GM18517 (cell line): ENCODE data around the gene HSD17B13.
"Not testable (repeated sequence)": the region's sequence is repeated elsewhere in the genome, so short reads cannot be mapped to it uniquely, and the experiment has no call there.

Experiments used
- ATAC-seq: cut with Tn5 transposase; IDR thresholded peaks from one replicate; pipeline ENCODE4 v1.9.1; 2021; ENCODE audit warnings: mild to moderate bottlenecking, moderate library complexity; ENCODE audit not compliant: unreplicated experiment

Gene HSD17B13

GRCh38 chr4:87317527-87317926, 5.2 kb downstream of the HSD17B13 start:
- ATAC-seq, result no peak

DNA sequence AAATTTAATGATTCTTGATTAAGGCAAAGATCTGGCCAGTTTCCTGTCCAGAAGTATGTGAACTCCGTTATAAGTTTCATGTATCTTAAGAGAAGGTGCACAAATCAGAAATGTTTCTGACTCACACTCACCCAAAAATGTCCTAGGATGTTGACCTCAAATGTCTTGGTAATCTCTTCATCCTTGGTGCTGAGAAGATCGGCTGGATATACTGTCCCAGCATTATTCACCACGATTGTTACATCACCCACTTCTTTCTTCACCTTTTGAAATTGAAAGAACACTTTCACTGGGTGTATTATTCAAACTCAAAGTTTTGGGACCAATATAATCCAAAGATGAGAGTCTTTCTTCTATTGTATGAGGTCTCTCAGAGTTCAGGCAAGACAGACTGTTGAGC, 5.7 kb downstream of the HSD17B13 start:
- no peak for ATAC-seq

DNA sequence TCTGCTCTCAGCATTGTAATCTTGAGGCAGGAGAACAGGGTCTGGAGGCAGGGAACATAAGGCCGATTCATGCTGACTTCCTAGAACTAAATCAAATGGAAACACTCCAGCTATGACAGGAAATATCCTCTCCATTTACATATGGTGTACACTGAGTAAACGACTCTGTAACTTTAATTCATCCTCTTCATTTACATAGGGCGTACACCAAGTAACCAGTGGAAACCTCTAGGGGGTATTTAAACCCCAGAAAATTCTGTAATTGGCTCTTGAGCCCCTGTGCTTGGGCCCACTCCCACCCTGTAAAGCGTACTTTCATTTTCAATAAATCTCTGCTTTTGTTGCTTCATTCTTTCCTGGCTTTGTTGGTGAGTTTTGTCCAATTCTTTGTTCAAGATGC, 7.7 kb downstream of the HSD17B13 start:
- not testable (repeated sequence) for ATAC-seq

DNA sequence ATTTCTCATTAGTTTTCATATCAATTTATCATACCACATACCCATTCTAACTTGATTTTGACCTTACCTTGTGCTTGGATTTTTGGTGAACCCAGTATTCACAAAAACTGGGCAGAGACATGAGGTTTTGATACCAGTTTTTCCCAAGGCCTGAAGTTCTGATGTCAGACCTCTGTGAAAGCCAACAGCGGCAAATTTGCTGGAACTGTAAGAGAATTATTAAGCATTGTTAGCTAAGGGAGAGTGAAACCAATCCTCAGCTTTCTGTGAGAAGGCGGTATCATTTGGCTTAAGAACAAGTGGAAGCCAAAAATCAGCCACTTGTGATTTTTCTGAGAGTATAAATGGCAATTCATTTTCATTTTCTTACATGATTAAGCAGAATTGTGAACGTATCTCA, 8.9 kb downstream of the HSD17B13 start:
- no peak for ATAC-seq

GRCh38 chr4:87311684-87312083, 11.0 kb downstream of the HSD17B13 start:
- ATAC-seq, result no peak

- ATAC-seq, result no peak
These were observed 11.9 kb downstream of the HSD17B13 start for GRCh38 chr4:87310691-87311335.

- no peak for ATAC-seq
These were observed 13.1 kb downstream of the HSD17B13 start for GRCh38 chr4:87309625-87310024.

DNA sequence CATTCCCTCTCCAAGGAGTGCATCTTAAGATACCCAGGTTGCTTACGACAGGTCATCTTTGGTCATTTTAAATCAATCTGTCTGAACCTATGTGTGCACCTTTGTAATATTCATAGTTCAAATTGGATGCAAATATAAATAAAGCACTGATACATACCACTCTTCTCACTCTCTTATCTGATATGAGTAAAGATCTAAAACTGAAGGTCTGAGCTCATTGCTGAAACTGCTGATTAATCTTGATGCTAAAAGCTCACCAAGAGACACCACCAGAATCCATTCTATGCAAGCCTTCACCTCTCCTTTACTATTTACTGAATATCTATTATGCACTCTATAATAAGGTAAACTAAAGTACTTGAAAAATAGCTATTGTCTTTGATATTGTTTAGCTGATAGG, 16.6 kb downstream of the HSD17B13 start:
- no peak for ATAC-seq

DNA sequence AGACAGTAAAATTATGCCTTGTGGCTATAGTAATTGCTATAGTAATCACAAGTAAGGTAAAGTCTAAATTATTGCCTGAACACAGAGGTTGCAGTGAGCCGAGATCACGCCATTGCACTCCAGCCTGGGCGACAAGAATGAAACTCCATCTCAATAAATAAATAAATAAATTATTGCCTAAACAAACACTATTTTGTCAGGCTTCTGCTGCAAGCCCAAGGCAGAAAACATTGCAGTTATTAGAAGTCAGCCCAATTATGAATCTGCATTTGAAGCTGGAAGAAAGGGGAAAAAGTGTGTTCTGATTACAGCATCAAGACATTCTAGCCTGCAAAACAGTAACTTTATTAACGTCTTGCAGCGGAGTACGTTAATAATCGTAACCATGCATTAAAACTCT, 17.1 kb downstream of the HSD17B13 start:
- no peak for ATAC-seq

DNA sequence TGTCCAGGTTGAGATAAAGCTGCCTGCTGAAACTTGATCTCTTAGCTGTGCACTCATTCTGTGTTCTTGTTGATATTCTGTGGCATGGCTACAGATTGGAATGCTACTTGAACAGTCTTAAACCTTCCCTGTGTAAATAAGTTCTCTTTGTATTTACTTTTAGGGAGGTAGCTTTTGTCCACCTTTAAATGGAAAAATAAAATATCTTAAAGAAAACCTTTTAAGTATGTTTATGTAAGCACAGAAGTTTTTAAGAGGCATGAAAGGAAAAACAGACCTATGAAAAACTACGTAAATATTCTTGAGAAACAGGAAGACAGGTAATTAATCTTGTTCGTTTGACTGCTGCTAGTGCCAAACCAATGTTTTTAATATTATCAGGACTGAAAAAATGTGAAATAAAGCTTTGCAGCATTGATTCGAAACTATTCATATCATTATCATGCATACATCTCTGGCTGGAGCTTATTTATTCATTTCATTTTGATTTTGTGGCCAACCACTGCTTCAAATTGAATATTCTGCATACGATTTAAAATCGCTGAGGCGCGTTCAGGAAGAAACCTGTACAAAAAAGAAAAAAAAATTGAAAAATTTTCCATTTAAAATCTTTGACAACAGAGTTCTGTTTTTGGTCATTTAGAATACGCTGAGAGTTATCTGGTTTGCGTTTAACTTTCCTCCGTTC, 17.8 kb downstream of the HSD17B13 start:
- no peak for ATAC-seq

DNA sequence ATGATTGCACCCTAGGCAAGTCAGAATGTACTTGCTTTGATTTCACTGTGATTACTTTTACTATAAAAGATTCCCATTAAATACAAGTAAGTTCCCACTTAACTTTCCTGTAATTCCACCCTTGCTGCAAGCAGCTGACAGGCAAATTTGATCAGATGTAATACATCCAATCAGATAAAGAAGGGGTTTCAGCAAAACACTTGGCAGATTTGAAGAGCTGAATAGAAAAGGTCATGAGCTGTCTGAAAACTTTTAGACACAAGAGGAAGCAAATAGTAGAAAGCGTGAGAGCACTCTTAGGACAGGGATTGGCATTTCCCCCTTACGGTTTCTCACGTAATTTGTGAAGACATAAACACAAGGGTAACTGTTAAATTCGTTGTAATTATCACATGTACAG, 22.8 kb downstream of the HSD17B13 start:
- ATAC-seq, result no peak

DNA sequence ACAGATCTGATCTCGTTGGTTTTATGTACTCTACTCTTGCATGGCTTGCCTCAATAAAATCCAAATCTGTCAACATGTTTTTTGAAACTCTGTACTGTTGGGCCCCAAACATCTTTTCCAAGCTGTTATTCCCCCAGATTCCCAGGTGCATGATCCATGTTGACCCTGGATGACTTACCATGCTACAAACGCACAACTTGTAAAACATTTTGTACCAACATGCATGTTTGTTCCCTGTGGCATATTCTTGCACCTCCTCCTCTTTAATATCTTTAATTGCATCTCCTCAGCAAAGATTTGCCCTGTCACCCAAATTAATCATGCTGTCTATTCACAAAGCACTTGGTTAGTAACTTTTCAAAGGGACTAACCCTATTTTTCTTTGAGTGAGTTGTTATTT, 24.3 kb downstream of the HSD17B13 start:
- ATAC-seq, result no peak

GRCh38 chr4:87294911-87295310, 27.8 kb downstream of the HSD17B13 start:
- not testable (repeated sequence) for ATAC-seq

- ATAC-seq, result not testable (repeated sequence)
These were observed 28.8 kb downstream of the HSD17B13 start for GRCh38 chr4:87293889-87294288.

DNA sequence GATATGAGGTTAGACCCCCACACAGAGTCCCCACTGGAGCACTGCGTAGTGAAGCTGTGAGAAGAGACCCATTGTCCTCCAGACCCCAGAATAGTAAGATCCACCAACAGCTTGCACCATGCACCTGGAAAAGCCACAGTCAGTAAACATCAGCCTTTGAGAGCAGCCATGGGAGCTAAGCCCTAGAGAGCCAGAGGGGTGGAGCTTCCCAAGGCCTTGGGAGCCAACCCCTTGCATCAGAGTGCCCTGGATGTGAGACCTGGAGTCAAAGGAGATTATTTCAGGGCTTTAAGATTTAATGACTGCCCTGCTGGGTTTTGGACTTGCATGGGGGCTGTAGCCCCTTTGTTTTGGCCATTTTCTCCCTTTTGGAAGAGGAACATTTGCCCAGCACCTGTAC, 35.7 kb downstream of the HSD17B13 start:
- ATAC-seq, result no peak

- ATAC-seq, result not testable (repeated sequence)
These were observed 38.4 kb downstream of the HSD17B13 start for GRCh38 chr4:87284268-87284667.

DNA sequence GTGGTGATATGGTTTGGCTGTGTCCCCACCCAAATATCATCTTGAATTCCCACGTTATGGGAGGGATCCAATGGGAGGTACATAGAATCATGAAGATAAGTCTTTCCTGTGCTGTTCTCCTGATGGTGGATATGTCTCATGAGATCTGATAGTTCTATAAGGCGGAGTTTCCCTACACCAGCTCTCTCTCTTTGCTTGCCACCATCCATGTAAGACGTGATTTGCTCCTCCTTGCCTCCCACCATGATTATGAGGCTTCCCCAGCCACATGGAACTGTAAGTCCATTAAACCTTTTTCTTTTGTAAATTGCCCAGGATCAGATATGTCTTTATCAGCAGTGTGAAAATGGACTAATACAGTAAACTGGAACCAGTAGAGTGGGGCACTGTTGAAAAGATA, 39.5 kb downstream of the HSD17B13 start:
- no peak for ATAC-seq

DNA sequence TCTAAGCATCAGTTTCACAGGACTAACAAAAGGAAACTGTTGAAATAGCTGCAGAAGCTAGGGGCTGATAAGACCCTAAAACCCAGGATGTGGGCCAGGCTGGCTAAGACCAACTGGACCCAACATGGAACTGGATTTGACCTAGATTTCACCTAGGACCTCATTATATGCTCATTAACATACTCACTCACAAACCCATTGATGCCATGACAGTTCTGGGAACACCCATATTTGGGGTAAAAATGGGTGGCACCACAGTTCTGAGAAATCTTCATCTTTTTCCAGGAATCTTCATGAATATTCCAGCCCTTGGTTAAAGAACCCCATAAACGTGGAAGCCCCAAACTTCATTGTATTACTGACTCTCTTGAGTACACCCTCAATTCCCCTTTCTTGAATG, 41.1 kb downstream of the HSD17B13 start:
- no peak for ATAC-seq

DNA sequence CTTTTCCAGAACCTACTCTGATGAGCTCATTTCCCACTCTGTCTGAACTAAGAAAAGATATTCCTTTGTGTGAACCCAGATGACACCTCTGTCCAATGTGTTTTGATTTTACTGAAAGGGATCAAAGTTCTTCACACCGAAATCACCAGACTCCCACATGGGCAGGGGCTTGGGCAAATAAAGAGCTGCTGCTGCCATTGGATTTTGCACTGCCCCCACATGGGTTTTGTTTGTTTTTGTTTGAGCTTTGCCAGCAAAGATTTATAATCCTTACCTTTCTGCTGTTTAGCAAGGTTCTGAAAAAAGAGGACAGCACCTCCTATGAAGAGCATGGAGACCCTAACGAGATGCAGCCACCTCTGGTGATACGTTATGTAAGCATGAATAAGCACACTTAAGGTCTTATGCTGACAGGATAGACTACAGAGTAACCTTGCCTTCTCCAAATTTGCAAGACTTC, 44.3 kb downstream of the HSD17B13 start:
- ATAC-seq, result no peak

GRCh38 chr4:87275311-87275710, 47.4 kb downstream of the HSD17B13 start:
- ATAC-seq, result no peak

DNA sequence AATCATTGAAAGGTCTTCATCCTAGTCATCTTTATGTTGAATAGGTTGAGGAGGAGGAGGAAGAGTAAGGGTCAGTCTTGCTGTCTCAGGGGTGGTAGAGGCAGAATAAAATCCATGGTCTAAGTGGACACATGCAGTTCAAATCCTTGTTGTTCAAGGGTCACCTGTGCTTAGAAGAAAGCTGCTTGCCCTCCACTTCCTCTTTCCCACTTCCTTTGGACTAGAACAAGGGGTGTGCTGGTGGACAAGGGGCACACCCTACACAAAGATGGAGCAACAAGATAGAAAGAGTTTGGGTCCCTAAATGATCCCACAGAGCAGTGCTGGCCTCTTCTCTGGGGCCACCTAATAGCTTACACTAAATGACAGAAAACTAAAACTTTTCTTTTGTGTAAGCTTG, 47.9 kb downstream of the HSD17B13 start:
- no peak for ATAC-seq

GRCh38 chr4:87274327-87274726, 48.4 kb downstream of the HSD17B13 start:
- no peak for ATAC-seq

DNA sequence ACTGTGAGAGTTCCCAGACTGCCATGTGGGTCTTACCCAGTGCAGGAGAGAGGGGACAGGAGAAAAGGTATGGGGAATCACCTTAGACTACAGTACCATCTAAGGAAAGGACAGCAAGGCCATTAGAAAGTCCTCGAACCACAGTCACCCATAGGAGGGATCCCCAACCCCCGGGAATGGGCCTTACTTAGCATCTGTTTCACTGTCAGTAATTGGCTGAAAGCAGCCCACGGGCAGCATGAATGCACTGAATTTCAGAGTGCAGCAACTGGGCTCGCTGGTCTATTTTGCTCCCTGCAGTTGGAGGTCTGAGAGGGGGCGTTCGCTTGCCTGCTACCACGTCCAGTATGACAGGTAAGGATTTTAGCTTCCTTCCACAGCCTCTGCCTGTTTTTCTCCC, 51.9 kb downstream of the HSD17B13 start:
- no peak for ATAC-seq
